Glutamatergic neuron (in vitro differentiated cells): Measurements from ENCODE around the gene JMJD1C. TPM values are rescaled to one million over a fixed set of nuclear protein-coding genes. Genes with fewer than 3 reads are reported as not detected.
"Not testable (repeated sequence)": the region's sequence is repeated elsewhere in the genome, so short reads cannot be mapped to it uniquely, and the experiment has no call there.

Experiments used
- DNase-seq: peaks from one replicate; pipeline ENCODE4 v3.0.0; 2022
- H3K27ac Mint-ChIP-seq: one replicate; pipeline ENCODE4 v1.8.0; 2020; ENCODE audit warnings: mild to moderate bottlenecking, mixed read lengths, inconsistent platforms; ENCODE audit not compliant: unreplicated experiment
- H3K27me3 Mint-ChIP-seq: one replicate; pipeline ENCODE4 v1.8.0; 2020; ENCODE audit warnings: mild to moderate bottlenecking, moderate library complexity, mixed read lengths, inconsistent platforms; ENCODE audit not compliant: unreplicated experiment
- H3K36me3 Mint-ChIP-seq: one replicate; pipeline ENCODE4 v1.8.0; 2020; ENCODE audit warnings: mild to moderate bottlenecking, mixed read lengths, inconsistent platforms; ENCODE audit not compliant: unreplicated experiment
- H3K4me1 Mint-ChIP-seq: one replicate; pipeline ENCODE4 v1.8.0; 2020; ENCODE audit warnings: mild to moderate bottlenecking, low read depth, mixed read lengths, inconsistent platforms; ENCODE audit not compliant: unreplicated experiment
- H3K4me3 Mint-ChIP-seq: one replicate; pipeline ENCODE4 v1.8.0; 2020; ENCODE audit warnings: mild to moderate bottlenecking, mixed read lengths, inconsistent platforms; ENCODE audit not compliant: unreplicated experiment
- H3K9me3 Mint-ChIP-seq: one replicate; pipeline ENCODE4 v1.8.0; 2020; ENCODE audit warnings: mild to moderate bottlenecking, moderate library complexity, mixed read lengths, inconsistent platforms; ENCODE audit not compliant: unreplicated experiment
- total RNA-seq: library from RNA; stranded (reverse); fragmentation: NEBNext Ultra II Directional; extraction: Animal tissue kit (Norgen Biotek cat#: 25700); gene quantifications from one replicate; pipeline ENCODE4 v1.2.1, GENCODE V29; 2021; ENCODE audit not compliant: unreplicated experiment
- TF ChIP-seq, protein P1 (sequence below): fragments of 200-600 bp; sonication (generic); IDR thresholded peaks from one replicate; pipeline ENCODE4 v1.5.0; 2021; ENCODE audit not compliant: partially characterized antibody, unreplicated experiment

The JMJD1C gene
- total RNA-seq, 1 donor from 2014 or later, result 110 TPM

DNA sequence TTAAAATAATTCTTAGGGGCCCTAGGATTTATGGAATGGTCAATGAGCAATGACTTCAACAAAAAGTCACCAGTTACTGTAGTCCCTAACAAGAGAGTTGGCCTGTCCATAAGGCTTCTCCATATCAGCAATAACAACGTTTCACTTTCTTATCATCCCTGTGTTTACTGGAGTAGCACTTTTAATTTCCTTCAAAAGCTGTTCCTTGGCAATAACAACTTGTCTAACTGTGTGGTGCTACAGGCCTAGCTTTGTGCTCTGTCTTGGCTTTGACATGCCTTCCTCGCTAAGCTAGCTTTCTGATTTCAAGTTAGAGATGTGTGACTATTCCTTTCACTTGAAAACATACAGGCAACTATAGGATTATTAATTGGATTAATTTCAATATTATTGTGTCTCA is 81.1 kb downstream of the JMJD1C start:
- no peak for DNase-seq
- Mint-ChIP-seq H3K9me3 (peaks cover 8% of the 10 kb centered on the region), H3K4me3 (no peak overlapping the region), H3K27ac (no peak overlapping the region), H3K4me1 (peaks cover 4% of the 10 kb centered on the region), H3K27me3 (no peaks in the 10 kb centered on the region), H3K36me3 (no peaks in the 10 kb centered on the region)
- TF ChIP-seq, protein P1, sequence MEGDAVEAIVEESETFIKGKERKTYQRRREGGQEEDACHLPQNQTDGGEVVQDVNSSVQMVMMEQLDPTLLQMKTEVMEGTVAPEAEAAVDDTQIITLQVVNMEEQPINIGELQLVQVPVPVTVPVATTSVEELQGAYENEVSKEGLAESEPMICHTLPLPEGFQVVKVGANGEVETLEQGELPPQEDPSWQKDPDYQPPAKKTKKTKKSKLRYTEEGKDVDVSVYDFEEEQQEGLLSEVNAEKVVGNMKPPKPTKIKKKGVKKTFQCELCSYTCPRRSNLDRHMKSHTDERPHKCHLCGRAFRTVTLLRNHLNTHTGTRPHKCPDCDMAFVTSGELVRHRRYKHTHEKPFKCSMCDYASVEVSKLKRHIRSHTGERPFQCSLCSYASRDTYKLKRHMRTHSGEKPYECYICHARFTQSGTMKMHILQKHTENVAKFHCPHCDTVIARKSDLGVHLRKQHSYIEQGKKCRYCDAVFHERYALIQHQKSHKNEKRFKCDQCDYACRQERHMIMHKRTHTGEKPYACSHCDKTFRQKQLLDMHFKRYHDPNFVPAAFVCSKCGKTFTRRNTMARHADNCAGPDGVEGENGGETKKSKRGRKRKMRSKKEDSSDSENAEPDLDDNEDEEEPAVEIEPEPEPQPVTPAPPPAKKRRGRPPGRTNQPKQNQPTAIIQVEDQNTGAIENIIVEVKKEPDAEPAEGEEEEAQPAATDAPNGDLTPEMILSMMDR, result no peak

DNA sequence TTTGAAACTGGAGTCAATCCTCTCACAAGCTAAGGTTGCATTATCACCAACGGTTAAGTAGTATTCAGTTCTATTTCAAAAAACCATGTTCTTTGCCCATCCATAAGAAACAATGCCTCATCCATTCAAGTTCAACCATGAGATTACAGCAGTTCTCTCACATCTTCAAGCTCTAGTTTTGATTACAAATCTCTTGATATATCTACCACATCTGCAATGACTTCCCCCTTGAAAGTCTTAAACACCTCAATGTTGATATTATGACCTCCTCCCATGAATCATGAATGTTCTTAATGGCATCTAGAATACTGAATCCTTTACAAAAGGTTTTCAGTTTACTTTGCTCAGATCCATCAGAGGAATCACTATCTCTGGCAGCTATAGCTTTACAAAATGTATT is 81.8 kb downstream of the JMJD1C start:
- Mint-ChIP-seq H3K4me3 (no peak overlapping the region), H3K27me3 (no peaks in the 10 kb centered on the region), H3K4me1 (peaks cover 4% of the 10 kb centered on the region), H3K9me3 (peaks cover 8% of the 10 kb centered on the region), H3K27ac (no peak overlapping the region), H3K36me3 (no peaks in the 10 kb centered on the region)
- TF ChIP-seq, protein P1, result no peak
- no peak for DNase-seq

DNA sequence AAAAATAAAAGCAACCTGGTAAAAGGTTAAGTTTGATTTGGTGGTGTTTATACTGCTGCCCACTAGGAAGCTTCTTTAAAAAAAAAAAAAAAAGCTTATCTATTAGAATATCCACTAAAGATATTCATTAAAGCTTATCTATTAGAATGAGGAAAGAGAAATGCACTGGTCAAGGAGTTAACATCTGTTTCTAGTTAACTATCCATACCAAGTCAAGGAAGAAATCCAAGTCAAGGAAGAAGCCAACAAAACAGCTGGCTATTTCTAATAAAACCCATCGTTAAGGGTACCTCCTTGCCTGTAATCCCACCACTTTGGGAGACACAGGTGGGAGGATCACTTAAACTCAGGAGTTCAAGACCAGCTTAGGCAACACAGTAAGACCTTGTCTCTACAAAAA is 82.6 kb downstream of the JMJD1C start:
- TF ChIP-seq, protein P1, result no peak
- H3K27me3 Mint-ChIP-seq, result no peaks in the 10 kb centered on the region
- DNase-seq, result no peak
- H3K4me1 Mint-ChIP-seq, result peaks cover 4% of the 10 kb centered on the region
- H3K4me3 Mint-ChIP-seq, result no peak overlapping the region
- peaks cover 8% of the 10 kb centered on the region for H3K9me3 Mint-ChIP-seq
- H3K36me3 Mint-ChIP-seq, result no peaks in the 10 kb centered on the region
- no peak overlapping the region for H3K27ac Mint-ChIP-seq

DNA sequence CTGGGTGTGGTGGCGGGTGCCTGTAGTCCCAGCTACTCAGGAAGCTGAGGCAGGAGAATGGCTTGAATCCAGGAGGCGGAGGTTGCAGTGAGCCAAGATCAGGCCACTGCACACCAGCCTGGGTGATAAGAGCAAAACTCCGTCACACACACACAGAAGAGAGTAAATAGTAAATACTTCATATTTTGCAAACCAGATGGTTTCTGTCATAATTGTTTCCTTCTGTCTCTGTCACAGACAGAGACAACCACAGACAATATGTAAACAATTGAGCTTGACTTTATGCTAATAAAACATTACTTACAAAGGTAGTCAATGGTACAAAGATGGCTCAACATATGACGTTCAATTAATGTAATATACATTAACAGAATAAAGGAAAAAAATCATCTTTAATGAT is 83.7 kb downstream of the JMJD1C start:
- peaks cover 1% of the 10 kb centered on the region for H3K36me3 Mint-ChIP-seq
- H3K4me1 Mint-ChIP-seq, result peaks cover 4% of the 10 kb centered on the region
- TF ChIP-seq, protein P1, result no peak
- no peak for DNase-seq
- H3K9me3 Mint-ChIP-seq, result peaks cover 8% of the 10 kb centered on the region
- H3K27me3 Mint-ChIP-seq, result no peaks in the 10 kb centered on the region
- H3K4me3 Mint-ChIP-seq, result no peak overlapping the region
- no peak overlapping the region for H3K27ac Mint-ChIP-seq

DNA sequence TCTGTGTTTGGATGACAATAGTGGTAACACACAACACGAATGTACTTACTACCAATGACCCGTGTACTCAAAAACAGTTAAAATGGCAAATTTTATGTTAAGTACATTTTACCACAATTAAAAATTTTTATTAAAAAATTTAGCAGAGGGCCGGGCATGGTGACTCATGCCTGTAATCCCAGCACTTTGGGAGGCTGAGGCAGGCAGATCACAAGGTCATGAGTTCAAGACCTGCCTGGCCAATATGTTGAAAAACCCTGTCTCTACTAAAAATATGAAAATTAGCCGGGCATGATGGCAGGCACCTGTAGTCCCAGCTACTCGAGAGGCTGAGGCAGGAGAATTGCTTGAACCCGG is 88.5 kb downstream of the JMJD1C start:
- not testable (repeated sequence) for H3K4me3 Mint-ChIP-seq, H3K36me3 Mint-ChIP-seq, H3K27me3 Mint-ChIP-seq, H3K27ac Mint-ChIP-seq, H3K9me3 Mint-ChIP-seq, DNase-seq, H3K4me1 Mint-ChIP-seq
